ENCODE measurements around the gene PAFAH2.

GRCh38 chr1:25977801-25978200 is 20.1 kb downstream of the PAFAH2 start:
- TF ChIP-seq KMT2B (CRISPR knock-in tag; IDR thresholded peaks at IDR 0.05): no peak
- no peak for TF ChIP-seq HCFC1 (IDR thresholded peaks at IDR 0.05; ENCODE audit: low read depth, low read length)
- TF ChIP-seq ZSCAN20 (CRISPR knock-in tag; IDR thresholded peaks at IDR 0.05; ENCODE audit: borderline replicate concordance): no peak
- TF ChIP-seq JDP2 (CRISPR knock-in tag; IDR thresholded peaks at IDR 0.05; ENCODE audit: borderline replicate concordance): no peak
- no peak for TF ChIP-seq ZNF570 (CRISPR knock-in tag; IDR thresholded peaks at IDR 0.05; ENCODE audit: borderline replicate concordance)
- no peak for TF ChIP-seq ZNF543 (CRISPR knock-in tag; IDR thresholded peaks at IDR 0.05)
- TF ChIP-seq, protein P1, sequence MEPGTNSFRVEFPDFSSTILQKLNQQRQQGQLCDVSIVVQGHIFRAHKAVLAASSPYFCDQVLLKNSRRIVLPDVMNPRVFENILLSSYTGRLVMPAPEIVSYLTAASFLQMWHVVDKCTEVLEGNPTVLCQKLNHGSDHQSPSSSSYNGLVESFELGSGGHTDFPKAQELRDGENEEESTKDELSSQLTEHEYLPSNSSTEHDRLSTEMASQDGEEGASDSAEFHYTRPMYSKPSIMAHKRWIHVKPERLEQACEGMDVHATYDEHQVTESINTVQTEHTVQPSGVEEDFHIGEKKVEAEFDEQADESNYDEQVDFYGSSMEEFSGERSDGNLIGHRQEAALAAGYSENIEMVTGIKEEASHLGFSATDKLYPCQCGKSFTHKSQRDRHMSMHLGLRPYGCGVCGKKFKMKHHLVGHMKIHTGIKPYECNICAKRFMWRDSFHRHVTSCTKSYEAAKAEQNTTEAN (CRISPR knock-in tag; conservative IDR thresholded peaks at IDR 0.05): no peak
- TF ChIP-seq, protein P2, sequence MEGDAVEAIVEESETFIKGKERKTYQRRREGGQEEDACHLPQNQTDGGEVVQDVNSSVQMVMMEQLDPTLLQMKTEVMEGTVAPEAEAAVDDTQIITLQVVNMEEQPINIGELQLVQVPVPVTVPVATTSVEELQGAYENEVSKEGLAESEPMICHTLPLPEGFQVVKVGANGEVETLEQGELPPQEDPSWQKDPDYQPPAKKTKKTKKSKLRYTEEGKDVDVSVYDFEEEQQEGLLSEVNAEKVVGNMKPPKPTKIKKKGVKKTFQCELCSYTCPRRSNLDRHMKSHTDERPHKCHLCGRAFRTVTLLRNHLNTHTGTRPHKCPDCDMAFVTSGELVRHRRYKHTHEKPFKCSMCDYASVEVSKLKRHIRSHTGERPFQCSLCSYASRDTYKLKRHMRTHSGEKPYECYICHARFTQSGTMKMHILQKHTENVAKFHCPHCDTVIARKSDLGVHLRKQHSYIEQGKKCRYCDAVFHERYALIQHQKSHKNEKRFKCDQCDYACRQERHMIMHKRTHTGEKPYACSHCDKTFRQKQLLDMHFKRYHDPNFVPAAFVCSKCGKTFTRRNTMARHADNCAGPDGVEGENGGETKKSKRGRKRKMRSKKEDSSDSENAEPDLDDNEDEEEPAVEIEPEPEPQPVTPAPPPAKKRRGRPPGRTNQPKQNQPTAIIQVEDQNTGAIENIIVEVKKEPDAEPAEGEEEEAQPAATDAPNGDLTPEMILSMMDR (CRISPR knock-in tag; IDR thresholded peaks at IDR 0.05): no peak
- no peak for TF ChIP-seq ZBTB44 (CRISPR knock-in tag; IDR thresholded peaks at IDR 0.05)
- no peak for TF ChIP-seq ZNF296 (CRISPR knock-in tag; conservative IDR thresholded peaks at IDR 0.05)
- TF ChIP-seq GABPB1 (CRISPR knock-in tag; IDR thresholded peaks at IDR 0.05): no peak
